DOHH2 (cell line): Measurements from ENCODE around the gene RAB6B.

ENCODE experiments used
- CTCF ChIP-seq: fragments of 200-600 bp; sonication (generic); IDR thresholded peaks from one replicate; pipeline ENCODE4 v1.5.1; 2014; ENCODE audit warnings: antibody characterized with exemption, mild to moderate bottlenecking, low read depth, low read length; ENCODE audit not compliant: poor library complexity, severe bottlenecking
- EZH2phosphoT487 ChIP-seq: fragments of 200-600 bp; sonication (generic); IDR thresholded peaks from 2 replicates; pipeline ENCODE4 v1.6.1; 2017; ENCODE audit warnings: borderline replicate concordance, mild to moderate bottlenecking, antibody characterized with exemption, low read length, moderate library complexity, mixed read lengths

GRCh38 chr3:133843634-133844033, 52.0 kb downstream of the RAB6B start:
- no peak for TF ChIP-seq CTCF
- TF ChIP-seq EZH2phosphoT487: no peak
